ENCODE data around the gene UBXN2A.

UBXN2A gene, protein sequence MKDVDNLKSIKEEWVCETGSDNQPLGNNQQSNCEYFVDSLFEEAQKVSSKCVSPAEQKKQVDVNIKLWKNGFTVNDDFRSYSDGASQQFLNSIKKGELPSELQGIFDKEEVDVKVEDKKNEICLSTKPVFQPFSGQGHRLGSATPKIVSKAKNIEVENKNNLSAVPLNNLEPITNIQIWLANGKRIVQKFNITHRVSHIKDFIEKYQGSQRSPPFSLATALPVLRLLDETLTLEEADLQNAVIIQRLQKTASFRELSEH

GRCh38 chr2:23939987-23940717, at the start of gene UBXN2A:
Gene UBXN2A, plus strand, starts transcription at chr2:23940463. Its CDS starts 17,852 bp downstream, at chr2:23958315.
- no peak for DNase-seq

- DNase-seq, result no peak
These were observed 40.1 kb upstream of the UBXN2A start for GRCh38 chr2:23900133-23900532.

GRCh38 chr2:23900541-23901322, 39.5 kb upstream of the UBXN2A start:
- DNase-seq, result no peak

- no peak for DNase-seq
These were observed 38.1 kb upstream of the UBXN2A start for GRCh38 chr2:23901966-23902846.

- no peak for DNase-seq
These were observed 37.2 kb upstream of the UBXN2A start for GRCh38 chr2:23903034-23903433.

GRCh38 chr2:23904215-23904614, 36.0 kb upstream of the UBXN2A start:
- DNase-seq, result no peak

- DNase-seq, result no peak
These were observed 35.6 kb upstream of the UBXN2A start for GRCh38 chr2:23904692-23905091.

- no peak for DNase-seq
These were observed 35.1 kb upstream of the UBXN2A start for GRCh38 chr2:23905155-23905554.

- DNase-seq, result no peak
These were observed 28.2 kb upstream of the UBXN2A start for GRCh38 chr2:23912054-23912453.

DNA sequence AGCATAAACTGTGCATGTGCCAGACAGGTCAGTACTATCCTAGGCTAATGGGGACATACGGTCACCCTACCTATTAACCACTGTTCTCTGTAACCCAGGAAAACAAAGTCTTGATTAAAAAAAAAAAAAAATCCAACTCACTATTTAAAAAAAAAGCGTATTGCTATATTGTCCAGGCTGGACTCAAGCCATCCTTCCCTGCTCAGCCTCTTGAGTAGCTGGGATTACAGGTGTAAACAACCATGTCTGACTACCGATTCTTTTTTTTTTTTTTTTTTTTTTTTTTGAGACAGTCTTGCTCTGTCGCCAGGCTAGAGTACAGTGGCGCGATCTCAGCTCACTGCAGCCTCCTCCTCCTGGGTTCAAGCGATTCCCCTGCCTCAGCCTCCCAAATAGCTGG, 24.9 kb upstream of the UBXN2A start:
- no peak for DNase-seq

GRCh38 chr2:23916727-23917405, 23.4 kb upstream of the UBXN2A start:
- no peak for DNase-seq

DNA sequence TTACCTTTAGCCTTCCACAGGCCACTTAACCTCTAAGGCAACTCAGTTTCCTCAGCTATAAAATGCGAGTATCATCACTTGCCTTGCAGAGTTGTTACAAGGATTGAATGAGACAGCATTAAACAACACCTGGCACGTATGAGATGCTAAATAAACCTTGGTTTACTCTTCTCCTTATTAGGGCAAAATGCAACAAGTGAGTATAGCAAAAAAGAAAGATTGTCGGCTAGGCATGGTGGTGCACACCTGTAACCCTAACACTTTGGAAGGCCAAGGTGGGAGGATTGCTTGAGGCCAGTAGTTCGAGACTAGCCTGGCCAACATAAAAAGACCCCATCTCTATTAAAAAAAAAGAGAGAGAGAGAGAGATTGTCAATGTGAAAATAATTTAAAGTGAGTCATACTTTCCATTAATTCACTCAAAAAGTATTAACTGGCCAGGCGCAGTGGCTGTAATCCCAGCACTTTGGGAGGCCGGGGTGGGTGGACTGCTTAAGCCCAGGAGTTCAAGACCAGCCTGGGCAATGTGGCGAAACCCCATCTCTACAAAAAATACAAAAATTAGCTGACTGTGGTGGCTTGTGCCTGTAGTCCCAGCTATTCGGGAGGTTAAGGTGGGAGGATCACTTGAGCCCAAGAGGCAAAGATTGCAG, 21.3 kb upstream of the UBXN2A start:
- DNase-seq, result no peak

GRCh38 chr2:23924589-23925359, 15.5 kb upstream of the UBXN2A start:
- no peak for DNase-seq

DNA sequence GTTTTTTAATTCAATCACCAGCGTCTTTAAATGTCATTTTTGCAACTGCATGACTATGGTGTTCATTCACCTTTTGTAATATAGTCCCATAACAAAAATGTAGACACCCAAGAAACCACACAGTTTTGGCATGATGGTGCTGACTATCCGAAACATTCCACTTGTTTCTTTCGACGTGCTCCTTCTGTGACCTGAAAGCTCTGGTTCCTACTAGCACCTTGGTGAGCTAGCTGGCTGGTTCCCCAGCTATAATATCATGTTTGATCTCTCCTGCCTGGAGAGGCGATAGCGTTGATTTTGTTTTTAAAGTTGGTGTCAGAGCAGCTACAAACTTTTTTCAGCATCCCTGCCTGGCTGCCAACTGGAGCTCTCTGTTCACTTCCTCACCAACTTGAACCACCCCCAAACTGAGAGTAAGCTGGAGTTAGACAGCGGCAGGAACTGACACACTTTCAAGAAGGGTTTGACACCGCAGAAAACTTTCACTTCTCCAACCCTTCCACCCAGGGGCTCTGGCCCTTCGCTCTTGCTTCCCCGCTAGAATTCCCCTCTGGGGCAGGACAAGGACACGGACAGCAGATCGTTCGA, 14.5 kb upstream of the UBXN2A start:
- DNase-seq, result no peak

DNA sequence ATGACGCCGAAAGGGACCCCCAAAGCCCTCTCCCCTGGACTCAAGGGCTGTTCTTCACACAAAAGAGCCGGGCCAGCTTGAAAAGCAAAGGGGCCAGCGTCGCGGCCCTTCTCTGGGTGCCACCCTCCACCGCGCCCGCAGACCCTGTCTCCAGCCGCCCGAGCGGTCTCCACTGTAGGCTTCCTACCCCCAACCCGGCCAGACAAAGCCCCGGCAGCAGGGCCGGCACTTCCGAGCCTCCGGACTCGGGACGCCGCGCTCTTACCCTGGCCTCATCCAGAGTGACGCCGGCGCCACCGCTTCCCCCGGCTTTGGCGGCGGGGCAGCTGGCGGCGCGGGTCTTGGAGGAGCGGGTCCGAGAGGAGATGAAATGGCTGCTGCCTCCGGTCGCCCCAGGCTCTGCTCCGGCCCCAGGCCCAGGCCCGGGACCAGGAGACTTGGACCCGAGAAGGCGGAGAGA, 13.9 kb upstream of the UBXN2A start:
- DNase-seq, result no peak

- DNase-seq, result peak; percentile 76
These were observed 13.3 kb upstream of the UBXN2A start, which contains the start of gene ATAD2B for GRCh38 chr2:23926750-23927571. Gene ATAD2B, minus strand, starts transcription at chr2:23927123. Its CDS starts 353 bp downstream, at chr2:23926770.

DNA sequence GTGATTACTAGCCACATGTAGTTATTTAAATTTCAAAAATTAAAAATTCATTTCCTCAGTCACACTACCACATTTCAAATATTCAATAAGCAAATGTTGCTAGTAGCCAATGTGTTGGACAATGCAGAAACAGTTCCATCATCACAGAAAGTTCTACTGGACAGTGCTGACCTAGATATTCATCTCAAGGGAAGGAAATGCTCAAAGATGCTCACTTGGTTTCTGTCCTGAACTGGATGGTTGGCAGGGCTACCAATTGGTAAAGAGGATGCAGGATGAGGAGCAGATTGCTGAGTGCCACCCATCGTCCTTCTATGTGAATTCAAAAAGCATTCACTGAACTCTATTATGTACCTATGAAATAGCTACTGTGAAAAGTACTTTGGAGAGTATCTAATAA, 6.0 kb upstream of the UBXN2A start:
- no peak for DNase-seq

- no peak for DNase-seq
These were observed 706 bp downstream of the UBXN2A start for GRCh38 chr2:23940718-23941620.

Data from NCI-H524 treated with DMSO at 0.1 percent for 48 hours (cell line).